Left colon (tissue), 2 donors: ENCODE data around the gene USP15. TPM values are rescaled to one million over a fixed set of nuclear protein-coding genes. Genes with fewer than 3 reads are reported as not detected.

ENCODE experiments used
- ATAC-seq: fragments of 200-7000 bp; cut with Tn5 transposase; one replicate; pipeline ENCODE4 v1.9.1; 2020; ENCODE audit warnings: mild to moderate bottlenecking, moderate library complexity
- DNase-seq, 2 donors: peaks; one replicate each; pipeline ENCODE4 v3.0.0-alpha.2; 2020
- intact Hi-C, 2 donors: fragments of 100-400 bp; cut with DNase I in 1 of 2; cut with micrococcal nuclease in 1 of 2; formaldehyde crosslinking; loops; one replicate each; pipeline versions ENCODE4 v1.11.2 to v1.14.0; 2022; cut with DNase I, micrococcal nuclease
- total RNA-seq, 2 donors: library from RNA; stranded (reverse); fragmentation: NEBNext Ultra II Directional; extraction: Animal tissue kit (Norgen Biotek cat#: 25700); gene quantifications; one replicate each; pipeline ENCODE4 v1.2.1, GENCODE V29; 2021
- donor health status: DM: no; HTN: no; CAD: no.
- donor health status: DM: yes; HTN: yes; CAD: no.

The USP15 gene
- total RNA-seq, 2 donors from 2014 or later = 55.3 to 61.2 TPM

DNA sequence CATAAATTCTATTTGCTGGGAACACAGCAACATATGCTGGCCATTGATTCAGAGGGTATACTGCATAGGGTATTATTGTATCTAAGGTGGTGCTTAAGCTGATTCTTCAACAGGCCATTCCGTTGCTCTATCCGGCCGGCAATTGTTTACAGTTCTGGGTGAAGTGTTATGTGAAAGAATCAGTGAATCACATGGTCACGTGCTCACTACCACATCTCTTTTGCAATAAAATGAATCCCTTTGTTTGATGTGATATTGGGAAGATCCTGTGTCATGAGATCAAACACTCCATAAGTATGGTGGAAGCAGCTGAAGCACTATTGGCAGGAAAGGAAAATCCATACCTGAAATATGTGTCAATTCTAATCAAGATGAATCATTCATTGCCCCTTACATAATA, 7.6 kb upstream of the USP15 start:
- ATAC-seq (no peak), DNase-seq (no peak)
- intact Hi-C loops = no loop called here

GRCh38 chr12:62254967-62255366, 5.2 kb upstream of the USP15 start:
- intact Hi-C loops = no loop called here

DNA sequence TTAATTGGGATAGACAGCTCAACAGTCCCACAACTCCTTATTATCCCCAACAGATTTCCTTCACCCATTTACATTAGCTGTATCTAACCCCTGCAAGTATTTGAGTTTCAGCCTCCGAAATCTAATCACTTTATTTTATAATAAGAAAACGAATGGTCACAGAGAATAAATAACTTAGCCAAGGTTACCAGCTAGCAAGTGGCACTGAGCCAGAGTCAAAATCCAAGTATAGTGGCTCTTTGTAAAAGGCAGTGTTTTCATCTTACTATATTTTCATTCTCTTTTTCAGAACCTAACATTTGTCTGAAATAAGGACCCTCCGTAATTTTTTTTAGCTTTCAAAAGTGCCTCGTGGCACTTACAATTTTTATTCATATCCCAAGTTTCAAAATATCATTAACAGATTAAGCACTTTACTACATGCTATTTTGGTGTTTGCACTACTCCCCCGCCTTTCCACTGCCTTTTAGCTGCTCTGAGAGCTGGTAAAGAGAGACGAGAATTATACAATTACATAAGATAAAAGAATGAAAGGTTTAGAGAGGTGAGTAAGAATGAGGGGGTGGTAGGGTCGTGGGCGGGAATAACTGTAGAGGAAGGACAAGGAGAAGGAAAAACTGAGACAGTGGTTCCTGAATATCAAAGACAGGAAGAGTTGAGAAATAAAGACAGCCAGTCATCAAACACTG, 3.7 kb upstream of the USP15 start:
- ATAC-seq = no peak
- no peak for DNase-seq

More at GRCh38 chr12:62254967-62255366, 5.2 kb upstream of the USP15 start:
- ATAC-seq = no peak
- DNase-seq = no peak

GRCh38 chr12:62258231-62258630, 2.0 kb upstream of the USP15 start:
- intact Hi-C loops = no loop called here
- no peak for ATAC-seq
- no peak for DNase-seq

More for the DNA sequence above, 3.7 kb upstream of the USP15 start:
- intact Hi-C loops = no loop called here

DNA sequence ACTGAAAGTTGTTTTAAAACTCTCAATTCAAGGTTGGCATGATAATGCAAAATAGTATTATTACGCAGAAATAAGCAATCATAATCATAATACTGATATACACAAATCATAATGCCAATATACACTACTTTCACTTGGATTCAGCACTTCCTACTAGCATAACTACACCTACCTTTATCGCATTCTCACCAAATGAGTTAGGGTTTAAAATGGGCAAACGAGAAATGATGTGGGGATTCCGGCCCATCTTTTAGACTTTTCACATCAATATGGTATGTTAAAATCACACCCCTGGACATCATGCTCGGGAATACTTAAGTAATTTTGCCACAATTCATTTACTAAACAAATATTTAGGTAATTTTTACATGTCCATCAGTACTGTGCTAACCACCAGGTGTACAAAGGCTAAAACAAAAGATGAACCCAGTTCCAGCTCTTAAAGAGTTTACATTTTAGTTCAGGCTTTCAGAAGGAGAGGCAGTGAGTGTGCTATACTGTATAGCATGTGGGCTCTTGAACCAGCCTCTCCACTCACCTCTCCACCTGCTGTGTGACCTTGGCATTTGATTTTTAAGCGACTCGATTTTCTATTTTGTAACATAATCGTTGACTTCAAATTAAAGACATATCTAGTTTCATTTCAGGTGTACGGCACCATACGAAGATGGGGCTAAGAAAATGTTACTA, 1.1 kb upstream of the USP15 start:
- peak; percentile 31 for ATAC-seq
- intact Hi-C loops = no loop called here

GRCh38 chr12:62259631-62259992, 592 bp upstream of the USP15 start:
- DNase-seq (no peak), ATAC-seq (peak; percentile 68)
- intact Hi-C loops = no loop called here

More for the DNA sequence above, 1.1 kb upstream of the USP15 start:
- peak in 1 of 2 donors; percentile 8 for DNase-seq

GRCh38 chr12:62260733-62261683, 804 bp downstream of the USP15 start:
- DNase-seq (peak; percentile 37 to 65), ATAC-seq (peak; percentile 42)
- intact Hi-C loops = no loop called here

DNA sequence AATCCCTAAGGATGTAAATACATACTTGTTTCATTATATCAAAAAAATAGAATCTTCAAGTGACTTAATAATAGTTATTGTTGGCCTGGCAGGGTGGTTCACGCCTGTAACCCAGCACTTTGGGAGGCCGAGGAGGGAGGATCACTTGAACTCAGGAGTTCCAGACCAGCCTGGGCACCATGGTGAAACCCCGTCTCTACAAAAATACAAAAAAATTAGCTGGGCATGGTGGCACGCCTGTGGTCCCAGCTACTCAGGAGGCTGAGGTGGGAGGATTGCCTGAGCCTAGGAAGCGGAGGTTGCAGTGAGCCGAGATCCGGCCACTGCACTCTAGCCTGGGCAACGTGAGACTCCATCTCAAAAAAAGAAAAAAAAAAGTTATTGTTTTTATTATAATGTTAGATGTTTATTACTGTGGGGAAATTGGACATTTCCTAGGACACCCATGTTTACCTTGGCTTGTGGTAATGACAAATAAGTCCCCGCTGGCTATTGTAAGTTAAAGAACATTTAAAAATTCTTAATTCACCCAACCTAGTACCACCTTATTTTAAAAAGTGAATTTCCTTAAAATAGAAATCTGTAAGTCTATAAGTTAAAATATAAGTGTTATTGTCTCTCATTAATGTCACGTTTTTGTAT, 1.8 kb downstream of the USP15 start:
- ATAC-seq = no peak
- peak in 1 of 2 donors; percentile 25 for DNase-seq
- intact Hi-C loops = no loop called here

DNA sequence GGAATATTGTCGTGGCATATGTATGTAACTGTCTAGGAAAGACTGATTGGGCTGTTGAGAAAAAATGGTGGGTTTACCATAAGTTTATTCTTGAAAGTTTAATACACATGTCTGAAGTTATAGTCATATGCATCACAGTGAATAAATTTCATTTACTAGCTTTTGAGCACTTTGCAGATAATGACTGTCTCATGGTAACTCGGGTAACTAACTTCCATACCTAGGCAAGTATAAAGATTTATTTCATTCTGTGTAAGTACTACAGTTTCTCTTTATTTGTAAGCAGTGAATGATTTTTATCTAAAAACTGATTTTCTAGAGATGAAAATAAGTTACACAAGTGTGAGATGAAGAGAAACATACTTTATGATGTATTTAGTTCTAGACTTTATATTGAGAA, 3.0 kb downstream of the USP15 start:
- DNase-seq (no peak), ATAC-seq (no peak)
- intact Hi-C loops = no loop called here

DNA sequence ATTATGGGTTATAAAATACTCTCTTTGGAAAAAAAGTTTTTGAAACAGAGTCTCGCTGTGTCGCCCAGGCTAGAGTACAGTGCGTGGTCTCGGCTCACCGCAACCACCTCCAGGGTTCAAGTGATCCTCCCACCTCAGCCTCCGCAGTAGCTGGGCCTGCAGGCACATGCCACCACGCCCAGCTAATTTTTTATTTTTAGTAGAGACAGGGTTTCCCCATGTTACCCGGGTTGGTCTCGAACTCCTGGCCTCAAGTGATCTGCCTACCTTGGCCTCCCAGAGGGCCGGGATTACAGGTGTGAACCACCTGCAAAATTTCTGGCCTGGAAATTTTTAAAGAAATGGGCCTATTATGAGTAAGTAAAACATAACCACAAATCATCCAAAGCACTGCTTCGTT, 3.8 kb downstream of the USP15 start:
- intact Hi-C loops = no loop called here
- DNase-seq (no peak), ATAC-seq (no peak)

- ATAC-seq (no peak), DNase-seq (no peak)
- intact Hi-C loops = no loop called here
These were observed 4.5 kb downstream of the USP15 start for GRCh38 chr12:62264706-62265105.

- no peak for ATAC-seq
- intact Hi-C loops = no loop called here
- DNase-seq = no peak
These were observed 5.3 kb downstream of the USP15 start for GRCh38 chr12:62265511-62265910.

DNA sequence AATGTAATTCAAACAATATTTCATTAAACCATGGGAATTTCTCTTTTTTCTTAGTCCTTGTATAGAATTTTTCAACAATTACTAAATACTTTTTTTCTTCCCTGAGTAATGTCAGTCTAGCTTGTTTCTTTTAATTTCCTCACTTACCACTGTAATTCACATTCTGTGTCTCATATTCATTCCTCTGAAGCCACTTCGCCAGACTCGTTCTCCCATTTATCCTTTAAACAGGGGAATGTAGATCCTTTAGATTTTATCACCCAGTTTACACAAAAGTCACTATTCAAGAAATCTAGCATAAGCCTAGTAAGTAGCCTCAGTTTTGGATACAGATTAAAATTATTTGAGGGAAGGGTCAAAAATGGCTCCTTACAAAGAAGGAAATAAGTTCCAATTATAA, 6.8 kb downstream of the USP15 start:
- ATAC-seq = no peak
- no peak for DNase-seq
- intact Hi-C loops = no loop called here

- peak; percentile 20 for ATAC-seq
- intact Hi-C loops = no loop called here
- DNase-seq = no peak
These were observed 7.3 kb downstream of the USP15 start for GRCh38 chr12:62267480-62267879.

DNA sequence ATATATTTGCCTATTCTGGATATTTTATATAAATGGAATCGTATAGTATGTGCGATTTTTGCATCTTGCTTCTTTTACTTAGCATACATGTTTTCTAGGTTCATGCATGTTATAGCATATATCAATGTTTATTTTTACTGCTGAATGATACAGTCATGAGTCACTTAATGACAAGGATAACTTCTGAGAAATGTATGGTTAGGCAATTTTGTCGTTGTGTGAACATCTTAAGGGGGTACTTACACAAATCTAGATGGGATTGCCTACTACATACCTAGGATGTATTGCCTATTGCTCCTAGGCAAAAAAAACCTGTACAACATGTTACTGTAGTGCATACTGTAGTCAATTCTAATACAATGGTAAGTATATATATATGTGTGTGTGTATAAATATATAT, 8.8 kb downstream of the USP15 start:
- no peak for DNase-seq
- no peak for ATAC-seq
- intact Hi-C loops = no loop called here

DNA sequence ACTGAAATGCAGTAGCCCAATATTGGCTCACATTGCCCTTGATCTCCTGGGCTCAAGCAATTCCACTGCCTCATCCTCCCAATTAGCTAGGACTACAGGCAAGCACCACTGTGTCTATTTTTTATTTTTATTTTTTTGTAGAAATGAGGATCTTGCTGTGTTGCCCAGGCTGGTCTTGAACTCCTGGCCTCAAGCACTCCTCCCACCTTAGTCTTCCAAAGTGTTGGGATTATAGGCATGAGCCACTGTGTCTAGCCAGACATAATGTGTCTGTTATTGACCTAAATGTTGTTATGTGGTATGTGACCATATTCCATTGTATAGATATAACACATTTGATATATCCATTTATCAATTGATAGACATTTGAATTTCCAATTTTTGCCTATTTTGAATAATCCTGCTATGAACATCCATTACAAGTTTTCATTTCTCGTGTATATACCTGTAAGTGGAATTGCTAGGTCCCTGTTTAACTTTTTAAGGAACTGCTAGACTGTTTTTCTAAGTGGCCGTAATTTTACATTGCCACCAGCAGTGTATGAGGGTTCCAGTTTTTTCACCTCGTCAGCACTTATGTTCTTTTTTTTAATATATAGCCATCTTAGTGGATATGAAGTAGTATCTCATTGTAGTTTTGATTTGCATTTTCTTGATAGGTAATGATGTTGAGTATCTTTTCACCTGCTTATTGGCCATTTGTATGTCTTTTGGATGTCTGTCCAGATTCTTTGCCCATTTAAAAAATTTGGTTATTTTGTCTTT, 9.4 kb downstream of the USP15 start:
- ATAC-seq (no peak), DNase-seq (no peak)
- intact Hi-C loops = no loop called here

GRCh38 chr12:62270384-62270783, 10.2 kb downstream of the USP15 start:
- intact Hi-C loops = no loop called here
- DNase-seq = no peak
- ATAC-seq = no peak

GRCh38 chr12:62270872-62271271, 10.7 kb downstream of the USP15 start:
- DNase-seq (no peak), ATAC-seq (no peak)
- intact Hi-C loops = no loop called here
